Measurements from ENCODE around the gene ADAMTS20. TPM values are rescaled to one million over a fixed set of nuclear protein-coding genes. Genes with fewer than 3 reads are reported as not detected.

ADAMTS20 gene
- total and polyA plus RNA-seq, 7 donors, result not detected

- 83 to 84% methylated on average over 7 of the region's 7 CpGs for WGBS, 2 donors
These were observed 34.7 kb upstream of the ADAMTS20 start for GRCh38 chr12:43586646-43587245.

DNA sequence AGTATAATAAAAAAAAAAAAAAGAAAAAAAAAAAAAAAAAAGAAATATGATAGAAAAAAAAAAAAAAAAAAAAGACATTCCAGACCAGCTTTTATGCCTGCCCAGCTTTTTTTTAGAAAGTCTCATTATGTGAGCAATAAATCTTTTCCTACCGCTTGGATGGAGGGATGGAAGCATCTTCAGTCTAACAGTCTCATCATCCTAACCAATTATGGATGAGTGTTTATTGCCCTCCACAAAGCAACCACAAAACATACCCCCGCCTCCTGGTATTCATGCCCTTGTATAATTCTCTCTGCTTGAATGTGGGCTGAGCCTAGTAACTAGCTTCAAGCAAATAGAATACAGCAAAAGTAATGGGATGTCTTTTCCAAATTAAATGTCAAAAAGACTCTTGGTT lies 33.7 kb upstream of the ADAMTS20 start:
- H3K36me3 ChIP-seq, result no peaks in the 10 kb centered on the region
- no peak for TF ChIP-seq EP300 (IDR thresholded peaks at IDR 0.05)
- no peak for TF ChIP-seq POLR2AphosphoS5 (IDR thresholded peaks at IDR 0.05)
- no peak for TF ChIP-seq POLR2A (IDR thresholded peaks at IDR 0.05)
- no peak for TF ChIP-seq CTCF (IDR thresholded peaks at IDR 0.05)
- intact Hi-C loops (cut with DNase I), result no loop called here
- WGBS, 2 donors, result 60 to 64% methylated on average over 2 of the region's 2 CpGs
- no peaks in the 10 kb centered on the region for H3K27me3 ChIP-seq
- no peak overlapping the region for H3K27ac ChIP-seq
- no peaks in the 10 kb centered on the region for H3K4me1 ChIP-seq
- peaks cover 0 to 2% (median 0%) of the 10 kb centered on the region in 4 donors for H3K9me3 ChIP-seq
- DNase-seq, result no peak
- no peak overlapping the region for H3K4me3 ChIP-seq

More at GRCh38 chr12:43586646-43587245, 34.7 kb upstream of the ADAMTS20 start:
- H3K36me3 ChIP-seq, result no peaks in the 10 kb centered on the region
- no peak for DNase-seq
- H3K27me3 ChIP-seq, result no peaks in the 10 kb centered on the region
- intact Hi-C loops (cut with DNase I), result no loop called here
- peaks cover 0 to 2% (median 0%) of the 10 kb centered on the region in 4 donors for H3K9me3 ChIP-seq
- no peak overlapping the region for H3K4me3 ChIP-seq
- no peaks in the 10 kb centered on the region for H3K4me1 ChIP-seq
- no peak overlapping the region for H3K27ac ChIP-seq
- no peak for TF ChIP-seq CTCF (IDR thresholded peaks at IDR 0.05)
- no peak for TF ChIP-seq EP300 (IDR thresholded peaks at IDR 0.05)
- no peak for TF ChIP-seq POLR2AphosphoS5 (IDR thresholded peaks at IDR 0.05)
- TF ChIP-seq POLR2A (IDR thresholded peaks at IDR 0.05), result no peak

- WGBS, 2 donors, result 80 to 82% methylated on average over 5 of the region's 5 CpGs
- Histone ChIP-seq H3K27ac (no peak overlapping the region), H3K36me3 (no peaks in the 10 kb centered on the region), H3K27me3 (no peaks in the 10 kb centered on the region), H3K9me3 (no peaks in the 10 kb centered on the region), H3K4me3 (no peak overlapping the region), H3K4me1 (no peaks in the 10 kb centered on the region)
- TF ChIP-seq CTCF (IDR thresholded peaks at IDR 0.05), result no peak
- TF ChIP-seq POLR2AphosphoS5 (IDR thresholded peaks at IDR 0.05), result no peak
- TF ChIP-seq EP300 (IDR thresholded peaks at IDR 0.05), result no peak
- no peak for TF ChIP-seq POLR2A (IDR thresholded peaks at IDR 0.05)
- intact Hi-C loops (cut with DNase I), result no loop called here
- DNase-seq, result no peak
These were observed 28.6 kb upstream of the ADAMTS20 start for GRCh38 chr12:43580601-43581000.

- no peak for TF ChIP-seq POLR2AphosphoS5 (IDR thresholded peaks at IDR 0.05)
- no peaks in the 10 kb centered on the region for H3K9me3 ChIP-seq
- H3K27ac ChIP-seq, result no peak overlapping the region
- no peaks in the 10 kb centered on the region for H3K27me3 ChIP-seq
- H3K4me1 ChIP-seq, result no peaks in the 10 kb centered on the region
- DNase-seq, result no peak
- intact Hi-C loops (cut with DNase I), result no loop called here
- no peaks in the 10 kb centered on the region for H3K36me3 ChIP-seq
- 42 to 52% methylated on average over 4 of the region's 4 CpGs for WGBS, 2 donors
- H3K4me3 ChIP-seq, result no peak overlapping the region
These were observed 27.2 kb upstream of the ADAMTS20 start for GRCh38 chr12:43579206-43579605.

DNA sequence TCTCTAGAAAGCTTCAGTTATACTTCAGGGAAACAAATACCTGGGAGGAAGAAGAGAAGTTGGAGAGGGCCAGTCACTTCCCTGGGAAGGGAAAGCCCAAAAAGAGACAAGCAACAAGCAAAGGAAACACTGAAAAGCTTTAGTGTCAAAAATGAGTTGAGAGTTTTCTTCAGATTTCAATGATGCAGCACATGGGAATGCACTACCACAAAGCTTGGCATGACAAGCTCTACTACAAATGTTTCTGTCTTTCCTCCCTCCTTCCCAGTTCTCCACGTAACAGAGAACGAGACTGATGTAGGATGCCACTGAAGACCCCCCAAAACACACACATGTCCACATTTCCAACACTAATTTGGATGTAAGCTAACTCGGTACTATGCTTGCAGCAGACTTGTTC lies 26.8 kb upstream of the ADAMTS20 start:
- no peaks in the 10 kb centered on the region for H3K9me3 ChIP-seq
- no peak overlapping the region for H3K27ac ChIP-seq
- 67% methylated on average over 3 of the region's 3 CpGs for WGBS, 2 donors
- no peaks in the 10 kb centered on the region for H3K36me3 ChIP-seq
- intact Hi-C loops (cut with DNase I), result no loop called here
- no peak overlapping the region for H3K4me3 ChIP-seq
- TF ChIP-seq POLR2AphosphoS5 (IDR thresholded peaks at IDR 0.05) (no peak), EP300 (IDR thresholded peaks at IDR 0.05) (no peak), POLR2A (IDR thresholded peaks at IDR 0.05) (no peak), CTCF (IDR thresholded peaks at IDR 0.05) (no peak)
- no peaks in the 10 kb centered on the region for H3K4me1 ChIP-seq
- no peak for DNase-seq
- H3K27me3 ChIP-seq, result no peaks in the 10 kb centered on the region
